ENCODE results near the gene FETUB.
"Not testable (repeated sequence)": the region's sequence is repeated elsewhere in the genome, so short reads cannot be mapped to it uniquely, and the experiment has no call there.

The FETUB gene

GRCh38 chr3:186678604-186679003, 38.4 kb downstream of the FETUB start:
- no peak for DNase-seq (ENCODE audit: low read depth in 2 of 2)

DNA sequence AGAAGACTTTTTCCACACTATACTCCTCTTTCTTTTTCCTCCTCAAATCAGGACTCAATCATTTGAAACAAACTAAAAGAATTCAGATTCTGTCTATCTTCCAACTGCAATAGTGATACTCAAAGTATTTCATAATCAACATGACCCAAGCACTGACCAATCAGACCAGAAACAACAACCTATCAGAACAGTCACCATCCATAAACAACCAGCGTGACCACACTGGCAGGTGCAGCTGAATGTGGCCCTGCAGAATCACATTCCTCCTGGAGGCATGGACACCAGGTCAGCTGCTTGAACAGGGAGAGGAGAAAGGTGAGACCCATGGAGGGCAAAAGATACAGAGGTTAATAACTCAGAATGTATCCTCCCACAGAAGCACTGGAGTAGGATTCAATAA, 39.0 kb downstream of the FETUB start:
- DNase-seq (ENCODE audit: low read depth in 2 of 2): no peak

- no peak for DNase-seq (ENCODE audit: low read depth in 2 of 2)
Observed at GRCh38 chr3:186680869-186681268, 40.7 kb downstream of the FETUB start.

- DNase-seq (ENCODE audit: low read depth in 2 of 2): no peak
Observed at GRCh38 chr3:186682812-186683211, 42.6 kb downstream of the FETUB start.

DNA sequence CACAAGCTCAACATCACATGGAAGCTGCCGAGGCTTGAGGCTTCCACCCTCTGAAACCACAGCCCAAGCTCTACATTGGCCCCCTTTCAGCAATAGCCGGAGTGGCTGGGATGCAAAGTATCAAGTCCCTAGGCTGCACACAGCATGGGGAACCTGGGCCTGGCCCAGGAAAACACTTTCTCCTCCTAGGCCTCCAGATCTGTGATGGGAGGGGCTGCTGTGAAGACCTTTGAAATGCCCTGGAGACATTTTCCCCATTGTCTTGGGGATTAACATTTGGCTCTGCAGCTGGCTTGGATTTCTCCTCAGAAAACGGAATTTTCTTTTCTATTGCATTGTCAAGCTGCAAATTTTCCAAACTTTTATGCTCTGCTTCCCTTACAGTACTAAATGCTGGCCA, 43.8 kb downstream of the FETUB start:
- no peak for DNase-seq (ENCODE audit: low read depth in 2 of 2)

- DNase-seq (ENCODE audit: low read depth in 2 of 2): not testable (repeated sequence)
Observed at GRCh38 chr3:186686475-186686874, 46.3 kb downstream of the FETUB start.

GRCh38 chr3:186687120-186687651, 47.0 kb downstream of the FETUB start:
- DNase-seq (ENCODE audit: low read depth in 2 of 2): no peak

- not testable (repeated sequence) for DNase-seq (ENCODE audit: low read depth in 2 of 2)
Observed at GRCh38 chr3:186690304-186690703, 50.1 kb downstream of the FETUB start.

GRCh38 chr3:186691676-186692075, 51.5 kb downstream of the FETUB start:
- no peak for DNase-seq (ENCODE audit: low read depth in 2 of 2)

DNA sequence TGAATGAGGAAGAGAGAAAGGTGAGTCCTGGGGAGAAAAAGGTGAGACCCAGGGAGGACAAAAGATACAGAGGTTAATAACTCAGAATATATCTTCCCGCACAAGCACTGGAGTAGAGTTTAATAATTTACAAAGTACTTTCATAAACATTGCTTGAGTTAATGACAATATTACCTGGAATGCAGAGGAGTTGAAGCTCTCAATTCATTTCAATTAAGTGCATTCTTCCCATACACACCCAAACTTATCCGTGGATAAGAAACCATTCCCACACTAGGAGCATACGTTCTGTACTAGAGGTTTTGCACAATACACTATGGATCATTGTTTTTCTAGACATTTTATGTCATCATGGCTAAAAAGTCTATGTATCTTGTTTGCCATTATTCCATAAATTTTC, 53.6 kb downstream of the FETUB start:
- DNase-seq (ENCODE audit: low read depth in 2 of 2): no peak

- DNase-seq (ENCODE audit: low read depth in 2 of 2): no peak
Observed at GRCh38 chr3:186694288-186695032, 54.3 kb downstream of the FETUB start.

DNA sequence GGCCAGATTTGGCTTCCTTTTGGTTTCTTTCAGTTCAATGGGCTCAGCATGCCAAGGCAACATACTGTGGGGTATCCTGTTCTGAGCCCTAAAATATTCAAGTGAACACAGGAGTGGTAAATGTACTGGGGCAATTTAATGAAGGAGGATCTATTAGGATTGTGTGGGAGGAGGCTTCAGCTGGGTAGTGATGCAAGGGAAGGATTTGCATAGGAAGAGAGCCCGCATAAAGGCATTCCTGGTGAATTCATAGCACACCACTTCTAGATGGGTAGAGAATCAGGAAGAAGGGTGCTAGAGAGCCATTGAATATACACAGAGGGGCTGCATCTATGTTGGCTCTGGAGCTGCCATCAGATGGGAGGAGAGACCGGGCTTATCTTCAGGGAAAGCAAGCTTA, 56.3 kb downstream of the FETUB start:
- no peak for DNase-seq (ENCODE audit: low read depth in 2 of 2)

GRCh38 chr3:186697510-186697909, 57.3 kb downstream of the FETUB start:
- DNase-seq (ENCODE audit: low read depth in 2 of 2): no peak

GRCh38 chr3:186700267-186700666, 60.1 kb downstream of the FETUB start:
- no peak for DNase-seq (ENCODE audit: low read depth in 2 of 2)

- DNase-seq (ENCODE audit: low read depth in 2 of 2): not testable (repeated sequence)
Observed at GRCh38 chr3:186702451-186702850, 62.3 kb downstream of the FETUB start.
